OCI-LY1 (cell line): ENCODE results near the gene KLHDC9.

Experiments
- H2AFZ ChIP-seq: fragments of 200-600 bp; sonication (generic), shearing (Covaris generic); 2 replicates; pipeline ENCODE4 v1.6.0; 2014; ENCODE audit warnings: antibody characterized with exemption, mild to moderate bottlenecking, low read length
- H3F3A ChIP-seq: fragments of 200-600 bp; sonication (generic), shearing (Covaris generic); 2 replicates; pipeline ENCODE4 v1.6.0; 2014; ENCODE audit warnings: mild to moderate bottlenecking, antibody characterized with exemption, low read length, moderate library complexity; ENCODE audit not compliant: insufficient read depth
- H3K27ac ChIP-seq: fragments of 200-600 bp; sonication (generic); 2 replicates; pipeline ENCODE4 v1.5.1; 2014; ENCODE audit warnings: low read length, mixed run types, mild to moderate bottlenecking, low read depth; ENCODE audit not compliant: poor library complexity, severe bottlenecking
- H3K27me3 ChIP-seq: fragments of 200-600 bp; sonication (generic); 2 replicates; pipeline ENCODE4 v1.6.0; 2014; ENCODE audit warnings: antibody characterized with exemption, mild to moderate bottlenecking, low read length, moderate library complexity; ENCODE audit not compliant: insufficient read depth
- H3K36me3 ChIP-seq: fragments of 200-600 bp; sonication (generic); 2 replicates; pipeline ENCODE4 v1.6.1; 2014; ENCODE audit warnings: mild to moderate bottlenecking, antibody characterized with exemption, low read length, moderate library complexity, mixed read lengths; ENCODE audit not compliant: insufficient read depth
- H3K4me1 ChIP-seq: fragments of 200-600 bp; sonication (generic); 2 replicates; pipeline ENCODE4 v1.5.1; 2014; ENCODE audit warnings: mild to moderate bottlenecking, low read length, moderate library complexity; ENCODE audit not compliant: insufficient read depth, severe bottlenecking
- H3K4me2 ChIP-seq: fragments of 200-600 bp; sonication (generic), shearing (Covaris generic); 2 replicates; pipeline ENCODE4 v1.6.1; 2014; ENCODE audit warnings: low read length
- H3K4me3 ChIP-seq: fragments of 200-600 bp; sonication (generic); 2 replicates; pipeline ENCODE4 v1.5.1; 2014; ENCODE audit warnings: low read length, low read depth, mild to moderate bottlenecking, mixed read lengths; ENCODE audit not compliant: poor library complexity, severe bottlenecking
- H3K79me2 ChIP-seq: fragments of 200-600 bp; shearing (Covaris generic); 2 replicates; pipeline ENCODE4 v1.6.1; 2016; ENCODE audit warnings: mixed run types, low read length, mixed read lengths; ENCODE audit not compliant: insufficient read depth
- H3K9ac ChIP-seq: fragments of 200-600 bp; sonication (generic), shearing (Covaris generic); 2 replicates; pipeline ENCODE4 v1.6.1; 2014; ENCODE audit warnings: mild to moderate bottlenecking, low read length, mixed read lengths
- H3K9me2 ChIP-seq: fragments of 200-600 bp; sonication (generic), shearing (Covaris generic); 2 replicates; pipeline ENCODE4 v1.6.1; 2014; ENCODE audit warnings: low read depth, mild to moderate bottlenecking, low read length, mixed read lengths
- H3K9me3 ChIP-seq: fragments of 200-600 bp; shearing (Covaris generic); 2 replicates; pipeline ENCODE4 v1.6.1; 2014; ENCODE audit warnings: low read length, mixed read lengths
- H4K20me1 ChIP-seq: fragments of 200-600 bp; sonication (generic), shearing (Covaris generic); 2 replicates; pipeline ENCODE4 v1.6.0; 2016; ENCODE audit warnings: mild to moderate bottlenecking, low read length; ENCODE audit not compliant: insufficient read depth
- CTCF ChIP-seq: fragments of 200-600 bp; sonication (generic), shearing (Covaris generic); IDR thresholded peaks from 2 replicates; pipeline ENCODE4 v1.5.1; 2017; ENCODE audit warnings: mild to moderate bottlenecking, antibody characterized with exemption, low read length, moderate library complexity, mixed read lengths
- EZH2 ChIP-seq: fragments of 200-600 bp; sonication (generic), shearing (Covaris generic); IDR thresholded peaks from 2 replicates; pipeline ENCODE4 v1.8.0; 2017; ENCODE audit warnings: borderline replicate concordance, mixed run types, mild to moderate bottlenecking, antibody characterized with exemption, low read length, moderate library complexity, mixed read lengths

KLHDC9 gene

DNA sequence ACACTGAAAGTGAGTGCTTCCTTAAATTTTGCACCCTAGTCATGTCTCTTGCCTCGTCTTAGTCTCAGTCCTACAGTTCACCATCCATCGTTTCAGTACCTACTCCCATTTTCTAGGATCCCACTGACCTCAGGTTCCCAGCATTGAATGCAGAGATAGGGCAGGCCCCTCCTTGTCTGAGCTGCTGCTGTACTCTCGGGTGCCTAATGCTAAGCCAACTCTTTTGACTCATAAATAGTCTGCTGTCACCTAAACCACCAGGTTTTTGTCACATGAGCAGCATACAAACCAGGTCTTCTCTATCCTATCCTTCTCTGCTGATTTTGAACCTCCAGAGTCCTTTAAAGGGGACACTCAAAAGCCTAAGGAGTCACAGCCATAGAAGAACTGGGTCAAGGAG lies 31.5 kb upstream of the KLHDC9 start:
- Histone ChIP-seq H2AFZ (no peak overlapping the region), H3K9ac (no peak overlapping the region), H3K4me3 (no peak overlapping the region), H4K20me1 (no peaks in the 10 kb centered on the region), H3K27ac (peak overlapping the region; percentile 49), H3K79me2 (0 out of 2 replicates have a peak, but pooled peaks cover 16% of the 10 kb centered on the region), H3K36me3 (peaks cover 12% of the 10 kb centered on the region; the same call in 1 of the 2 replicates), H3K9me3 (peaks cover 3% of the 10 kb centered on the region; the same call in 1 of the 2 replicates), H3K4me1 (peaks cover 29% of the 10 kb centered on the region), H3K4me2 (peak overlapping the region; percentile 88), H3F3A (no peaks in the 10 kb centered on the region), H3K27me3 (no peaks in the 10 kb centered on the region), H3K9me2 (no peaks in the 10 kb centered on the region)
- TF ChIP-seq EZH2 (no peak), CTCF (no peak)

- Histone ChIP-seq H3K9me2 (no peaks in the 10 kb centered on the region), H3K4me2 (peak overlapping the region; percentile 88), H3K27ac (peak overlapping the region; percentile 85), H3K9ac (peak overlapping the region; percentile 95), H3K79me2 (0 out of 2 replicates have a peak, but pooled peaks cover 16% of the 10 kb centered on the region), H3K4me3 (peak overlapping the region; percentile 83), H3K27me3 (no peaks in the 10 kb centered on the region), H3K36me3 (peaks cover 5% of the 10 kb centered on the region; the same call in 1 of the 2 replicates), H3K4me1 (peaks cover 29% of the 10 kb centered on the region), H3K9me3 (peaks cover 3% of the 10 kb centered on the region; the same call in 1 of the 2 replicates), H2AFZ (no peak overlapping the region), H3F3A (no peaks in the 10 kb centered on the region), H4K20me1 (no peaks in the 10 kb centered on the region)
- TF ChIP-seq EZH2 (no peak), CTCF (no peak)
These were observed 29.6 kb upstream of the KLHDC9 start for GRCh38 chr1:161068306-161069234.

GRCh38 chr1:161069241-161069640 lies 28.9 kb upstream of the KLHDC9 start:
- no peaks in the 10 kb centered on the region for H4K20me1 ChIP-seq
- H3K9me2 ChIP-seq, result no peaks in the 10 kb centered on the region
- H3K4me1 ChIP-seq, result peaks cover 29% of the 10 kb centered on the region
- peak overlapping the region; percentile 95 for H3K9ac ChIP-seq
- H3K4me3 ChIP-seq, result peak overlapping the region; percentile 83
- H3K79me2 ChIP-seq, result 0 out of 2 replicates have a peak, but pooled peaks cover 16% of the 10 kb centered on the region
- peaks cover 5% of the 10 kb centered on the region; the same call in 1 of the 2 replicates for H3K36me3 ChIP-seq
- peak overlapping the region; percentile 85 for H3K27ac ChIP-seq
- no peaks in the 10 kb centered on the region for H3F3A ChIP-seq
- no peaks in the 10 kb centered on the region for H3K27me3 ChIP-seq
- H3K9me3 ChIP-seq, result peaks cover 3% of the 10 kb centered on the region; the same call in 1 of the 2 replicates
- TF ChIP-seq EZH2, result no peak
- TF ChIP-seq CTCF, result no peak
- H3K4me2 ChIP-seq, result peak overlapping the region; percentile 88
- H2AFZ ChIP-seq, result no peak overlapping the region
